H1 (cell line): Measurements from ENCODE around the gene ABL2. TPM values are rescaled to one million over a fixed set of nuclear protein-coding genes. Genes with fewer than 3 reads are reported as not detected.

ENCODE experiments used
- CTCF ChIA-PET: fragments of 300-600 bp; sonication (Branson Sonifier 250); formaldehyde crosslinking; loops from one replicate; lab custom pipeline; 2021; ENCODE audit not compliant: partially characterized antibody; lab: Charles Lee
- POLR2A ChIA-PET: fragments of 300-600 bp; sonication (Branson Sonifier 250); formaldehyde crosslinking; loops from one replicate; lab custom pipeline; 2021; ENCODE audit warnings: inconsistent platforms; ENCODE audit not compliant: partially characterized antibody; lab: Charles Lee
- DNase-seq, 2 experiments: peaks; one replicate each; pipeline versions ENCODE4 v3.0.0 to v3.0.0-alpha.2; 2010 to 2022; ENCODE audit warnings: low spot score in 2 of 2, low read depth in 1 of 2, mixed read lengths in 1 of 2
- FAIRE-seq: peaks from 2 replicates; lab custom pipeline; 2011; peaks lifted over from hg19 to GRCh38; lab: Jason Lieb, UNC
- H2AFZ ChIP-seq: 2 replicates; pipeline ENCODE4 v1.8.1; 2012; ENCODE audit warnings: low read length, inconsistent platforms
- H2AK5ac ChIP-seq: 2 replicates; pipeline ENCODE4 v1.6.1; 2013; ENCODE audit warnings: low read depth, low read length
- H2BK120ac ChIP-seq: replicated peaks from 2 replicates; pipeline ENCODE3; 2013; ENCODE audit warnings: low read depth, low read length, inconsistent platforms
- H2BK12ac ChIP-seq: 2 replicates; pipeline ENCODE4 v1.6.1; 2013; ENCODE audit warnings: low read depth, low read length
- H2BK15ac ChIP-seq: 2 replicates; pipeline ENCODE4 v1.6.1; 2013; ENCODE audit warnings: low read length
- H2BK20ac ChIP-seq: 2 replicates; pipeline ENCODE4 v1.6.1; 2013; ENCODE audit warnings: low read length
- H2BK5ac ChIP-seq: 2 replicates; pipeline ENCODE4 v1.6.1; 2013; ENCODE audit warnings: low read depth, low read length
- H3K14ac ChIP-seq: 2 replicates; pipeline ENCODE4 v1.6.1; 2013; ENCODE audit warnings: inconsistent platforms; ENCODE audit not compliant: insufficient read length
- H3K18ac ChIP-seq: 2 replicates; pipeline ENCODE4 v1.6.1; 2013; ENCODE audit warnings: low read length; ENCODE audit errors: extremely low read depth
- H3K23ac ChIP-seq: 2 replicates; pipeline ENCODE4 v1.6.1; 2013; ENCODE audit warnings: inconsistent platforms; ENCODE audit not compliant: insufficient read length
- H3K23me2 ChIP-seq: 2 replicates; pipeline ENCODE4 v1.6.1; 2013; ENCODE audit warnings: low read depth, low read length
- H3K27ac ChIP-seq: 2 replicates; pipeline ENCODE4 v1.6.1; 2011; ENCODE audit warnings: low read depth, low read length, inconsistent platforms
- H3K27me3 ChIP-seq, 4 experiments: replicated peaks in 1 of 4; 1 replicate in 1 of 4; 2 replicates in 3 of 4; pipeline versions ENCODE4 v1.6.1 to v1.8.1; 2011 to 2013; ENCODE audit warnings: low read length in 3 of 4, mild to moderate bottlenecking in 3 of 4, inconsistent platforms in 2 of 4, mixed read lengths in 2 of 4, moderate library complexity in 1 of 4; ENCODE audit not compliant: control insufficient read depth in 3 of 4, insufficient read depth in 3 of 4; ENCODE audit errors: extremely low read depth in 1 of 4
- H3K36me3 ChIP-seq, 4 experiments: 2 replicates each; pipeline versions ENCODE4 v1.6.1 to v1.8.1; 2011 to 2013; ENCODE audit warnings: mild to moderate bottlenecking in 4 of 4, low read length in 3 of 4, moderate library complexity in 2 of 4, control low read depth in 1 of 4, inconsistent platforms in 1 of 4; ENCODE audit not compliant: insufficient read depth in 4 of 4, control insufficient read depth in 2 of 4
- H3K4ac ChIP-seq: replicated peaks from 2 replicates; pipeline ENCODE3; 2013; ENCODE audit warnings: low read length, low read depth, mixed read lengths, inconsistent platforms; ENCODE audit not compliant: insufficient read length
- H3K4me1 ChIP-seq, 4 experiments: replicated peaks in 1 of 4; 1 replicate in 1 of 4; 2 replicates in 3 of 4; pipeline versions ENCODE4 v1.6.1 to v1.8.1; 2011 to 2013; ENCODE audit warnings: low read length in 3 of 4, inconsistent platforms in 2 of 4, mixed read lengths in 1 of 4; ENCODE audit not compliant: insufficient read depth in 4 of 4, control insufficient read depth in 3 of 4
- H3K4me2 ChIP-seq, 2 experiments: 2 replicates each; pipeline versions ENCODE4 v1.6.1 to v1.8.1; 2011 to 2013; ENCODE audit warnings: low read depth in 2 of 2, low read length in 2 of 2, control low read depth in 1 of 2, inconsistent platforms in 1 of 2, mild to moderate bottlenecking in 1 of 2; ENCODE audit not compliant: insufficient read depth in 1 of 2
- H3K4me3 ChIP-seq, 4 experiments: fragments of 200-600, 300-600 bp in 1 of 4; sonication (generic), shearing (Covaris generic), sonication (Bioruptor Twin) in 1 of 4; 2 replicates each; pipeline versions ENCODE4 v1.5.1 to v1.8.1; 2011 to 2016; ENCODE audit warnings: low read length in 4 of 4, low read depth in 3 of 4, control low read depth in 2 of 4, inconsistent platforms in 2 of 4, mild to moderate bottlenecking in 2 of 4, mixed read lengths in 1 of 4, moderate library complexity in 1 of 4; ENCODE audit not compliant: insufficient read depth in 2 of 4; ENCODE audit errors: extremely low read depth in 1 of 4
- H3K56ac ChIP-seq: replicated peaks from 2 replicates; pipeline ENCODE3; 2013; ENCODE audit warnings: low read depth, mild to moderate bottlenecking, mixed read lengths, low read length, inconsistent platforms; ENCODE audit not compliant: insufficient read length
- H3K79me1 ChIP-seq: 2 replicates; pipeline ENCODE4 v1.6.1; 2013; ENCODE audit warnings: low read depth, low read length, control low read depth
- H3K79me2 ChIP-seq, 2 experiments: 2 replicates each; pipeline versions ENCODE4 v1.6.1 to v1.8.1; 2012 to 2013; ENCODE audit warnings: low read length in 2 of 2, mild to moderate bottlenecking in 2 of 2, inconsistent platforms in 1 of 2; ENCODE audit not compliant: insufficient read depth in 2 of 2, control insufficient read depth in 1 of 2
- H3K9ac ChIP-seq, 4 experiments: replicated peaks in 1 of 4; 1 replicate in 1 of 4; 2 replicates in 3 of 4; pipeline versions ENCODE4 v1.6.1 to v1.8.1; 2011 to 2013; ENCODE audit warnings: low read depth in 3 of 4, low read length in 3 of 4, control low read depth in 2 of 4, mild to moderate bottlenecking in 2 of 4, moderate library complexity in 2 of 4, inconsistent platforms in 1 of 4; ENCODE audit errors: extremely low read depth in 1 of 4
- H3K9me3 ChIP-seq, 2 experiments: 2 replicates each; pipeline versions ENCODE4 v1.6.1 to v1.8.1; 2012 to 2013; ENCODE audit warnings: mild to moderate bottlenecking in 2 of 2, moderate library complexity in 2 of 2, control low read depth in 1 of 2, inconsistent platforms in 1 of 2, low read depth in 1 of 2, low read length in 1 of 2, mixed read lengths in 1 of 2; ENCODE audit not compliant: insufficient read depth in 2 of 2
- H4K20me1 ChIP-seq, 2 experiments: replicated peaks in 1 of 2; 2 replicates each; pipeline versions ENCODE3 to v1.8.1; 2011 to 2013; ENCODE audit warnings: inconsistent platforms in 2 of 2, low read length in 2 of 2, mild to moderate bottlenecking in 1 of 2; ENCODE audit not compliant: insufficient read depth in 2 of 2, control insufficient read depth in 1 of 2
- H4K5ac ChIP-seq: 2 replicates; pipeline ENCODE4 v1.6.1; 2013; ENCODE audit warnings: low read length, low read depth, mixed read lengths, inconsistent platforms; ENCODE audit not compliant: insufficient read length
- H4K8ac ChIP-seq: 2 replicates; pipeline ENCODE4 v1.8.0; 2013; ENCODE audit warnings: mild to moderate bottlenecking, moderate library complexity, low read length, inconsistent platforms; ENCODE audit not compliant: insufficient read depth; ENCODE audit errors: extremely low read depth
- H4K91ac ChIP-seq: replicated peaks from 2 replicates; pipeline ENCODE3; 2013; ENCODE audit warnings: low read length, mixed read lengths, inconsistent platforms; ENCODE audit not compliant: insufficient read length
- SAP30 ChIP-seq: fragments of 300-600 bp; sonication (generic); IDR thresholded peaks from 2 replicates; pipeline ENCODE4 v1.7.1; 2012; ENCODE audit warnings: low read length, moderate library complexity, mild to moderate bottlenecking, inconsistent platforms; ENCODE audit not compliant: insufficient read depth, insufficient replicate concordance
- WGBS, 2 experiments: shearing (Covaris generic) in 1 of 2; methylation state at CpG; one replicate each; pipeline versions ENCODE4 v1.1.6 to v1.1.7; 2013 to 2015; ENCODE audit warnings: low lambda C conversion rate in 2 of 2, mixed read lengths in 2 of 2, inconsistent platforms in 1 of 2, low coverage in 1 of 2, missing lambda C conversion rate in 1 of 2; ENCODE audit not compliant: insufficient replicate concordance in 2 of 2, insufficient coverage in 1 of 2, insufficient read length in 1 of 2; ENCODE audit errors: extremely low coverage in 1 of 2, missing lambda C conversion rate in 1 of 2; 5-methylcytosine and 5-hydroxymethylcytosine counted together
- polyA plus RNA-seq, 7 experiments: library from polyadenylated mRNA; depleted of rRNA in 3 of 7; stranded (reverse) in 5 of 7; unstranded in 2 of 7; fragments of >200 nt in 5 of 7; fragments of 200-250 nt in 2 of 7; gene quantifications; 1 replicate in 5 of 7; 2 replicates in 1 of 7; 4 replicates in 1 of 7; pipeline versions ENCODE4 v1.2.1 to v1.2.3, GENCODE V29; 2011 to 2013; ENCODE audit warnings: missing spikeins in 2 of 7, mixed read lengths in 2 of 7
- total RNA-seq: library from RNA; stranded (reverse); fragmentation: NEBNext Ultra II Directional; extraction: Animal tissue kit (Norgen Biotek cat#: 25700); gene quantifications from 2 replicates; pipeline ENCODE4 v1.2.1, GENCODE V29; 2021

The ABL2 gene
- total and polyA plus RNA-seq, 2 of the 8 experiments (the other 6 are each of a cell fraction or from before 2014, with no cell fraction given), result 4.5 to 19.1 TPM

- no peak overlapping the region for H3K18ac ChIP-seq
- FAIRE-seq (no peak), DNase-seq (no peak)
- H3K9ac ChIP-seq, result no peak overlapping the region
- H2BK12ac ChIP-seq, result no peak overlapping the region
- H2AK5ac ChIP-seq, result no peak overlapping the region
- no peaks in the 10 kb centered on the region for H3K36me3 ChIP-seq
- no peaks in the 10 kb centered on the region for H3K4me1 ChIP-seq
- H2BK120ac ChIP-seq, result no peak overlapping the region
- H4K20me1 ChIP-seq, result no peaks in the 10 kb centered on the region
- H3K27me3 ChIP-seq, result no peaks in the 10 kb centered on the region
- H3K4me3 ChIP-seq, result no peak overlapping the region
- POLR2A ChIA-PET, result no interaction called here
- H3K23ac ChIP-seq, result no peak overlapping the region
- no peaks in the 10 kb centered on the region for H3K79me1 ChIP-seq
- no peak overlapping the region for H4K8ac ChIP-seq
- H3K23me2 ChIP-seq, result no peaks in the 10 kb centered on the region
- WGBS, 2 experiments, result 86% methylated on average over 4 of the region's 4 CpGs; no CpG with 5 or more reads in 1 of the 2 experiments
- H2BK20ac ChIP-seq, result no peak overlapping the region
- TF ChIP-seq SAP30, result no peak
- CTCF ChIA-PET, result interaction anchor here (1.3 kb wide), 1 partner anchor 131 kb away, joined by 3 read pairs; no protein-coding TSS in a partner anchor
- H4K91ac ChIP-seq, result no peak overlapping the region
- H3K4me2 ChIP-seq, result no peak overlapping the region
- no peaks in the 10 kb centered on the region for H3K79me2 ChIP-seq
- H3K56ac ChIP-seq, result no peak overlapping the region
- H4K5ac ChIP-seq, result no peak overlapping the region
- no peaks in the 10 kb centered on the region for H3K9me3 ChIP-seq
- H3K4ac ChIP-seq, result no peak overlapping the region
- no peak overlapping the region for H2BK15ac ChIP-seq
- H3K27ac ChIP-seq, result no peak overlapping the region
- H3K14ac ChIP-seq, result no peak overlapping the region
- H2AFZ ChIP-seq, result no peak overlapping the region
- no peak overlapping the region for H2BK5ac ChIP-seq
These were observed 7.7 kb upstream of the ABL2 start for GRCh38 chr1:179237222-179237621.
